GM23338 (cell line): ENCODE measurements around the gene ARHGEF17. TPM values are rescaled to one million over a fixed set of nuclear protein-coding genes. Genes with fewer than 3 reads are reported as not detected.

Experiments
- ATAC-seq: fragments of 200-7000 bp; cut with Tn5 transposase; 3 replicates; pipeline ENCODE4 v1.9.1; 2020
- DNase-seq: peaks from one replicate; pipeline ENCODE4 v3.0.0-alpha.2; 2015; ENCODE audit warnings: low spot score
- H2AFZ ChIP-seq: fragments of 200-600 bp; sonication (generic); 2 replicates; pipeline ENCODE4 v1.8.0; 2016; ENCODE audit warnings: antibody characterized with exemption, mild to moderate bottlenecking, moderate library complexity
- H3F3A ChIP-seq: fragments of 200-600 bp; sonication (generic); replicated peaks from 2 replicates; pipeline ENCODE4 v1.8.0; 2017; ENCODE audit warnings: antibody characterized with exemption, mixed run types, low read depth
- H3K27ac ChIP-seq: fragments of 200-600 bp; sonication (generic); 2 replicates; pipeline ENCODE4 v1.6.1; 2016; ENCODE audit warnings: low read depth
- H3K27me3 ChIP-seq: fragments of 200-600 bp; sonication (generic); 2 replicates; pipeline ENCODE4 v1.8.0; 2016; ENCODE audit warnings: mild to moderate bottlenecking, mixed run types, moderate library complexity; ENCODE audit not compliant: insufficient read depth
- H3K36me3 ChIP-seq: fragments of 200-600 bp; sonication (generic); 2 replicates; pipeline ENCODE4 v1.8.0; 2016; ENCODE audit warnings: mild to moderate bottlenecking; ENCODE audit not compliant: insufficient read depth
- H3K4me1 ChIP-seq: fragments of 200-600 bp; sonication (generic); 2 replicates; pipeline ENCODE4 v1.8.0; 2016; ENCODE audit warnings: mild to moderate bottlenecking, moderate library complexity; ENCODE audit not compliant: insufficient read depth
- H3K4me2 ChIP-seq: fragments of 200-600 bp; sonication (generic); 2 replicates; pipeline ENCODE4 v1.7.1; 2017; ENCODE audit warnings: mixed run types
- H3K4me3 ChIP-seq: fragments of 200-600 bp; sonication (generic); 2 replicates; pipeline ENCODE4 v1.6.1; 2016; ENCODE audit warnings: mixed run types
- H3K79me2 ChIP-seq: fragments of 200-600 bp; sonication (generic); replicated peaks from 2 replicates; pipeline ENCODE4 v1.8.0; 2017; ENCODE audit warnings: mild to moderate bottlenecking; ENCODE audit not compliant: insufficient read depth
- H3K9me2 ChIP-seq: fragments of 200-600 bp; sonication (generic); 2 replicates; pipeline ENCODE4 v1.8.0; 2017; ENCODE audit not compliant: insufficient read depth
- H4K20me1 ChIP-seq: fragments of 200-600 bp; sonication (generic); replicated peaks from 2 replicates; pipeline ENCODE4 v1.8.0; 2017; ENCODE audit warnings: mild to moderate bottlenecking; ENCODE audit not compliant: insufficient read depth
- H3K27ac Mint-ChIP-seq: 2 replicates; pipeline ENCODE4 v1.8.0; 2020; ENCODE audit warnings: inconsistent platforms, mild to moderate bottlenecking, moderate library complexity, mixed read lengths
- H3K27me3 Mint-ChIP-seq: 3 replicates; pipeline ENCODE4 v1.8.0; 2022; ENCODE audit warnings: low read depth, mild to moderate bottlenecking, moderate library complexity, mixed read lengths, inconsistent platforms; ENCODE audit not compliant: insufficient read depth, poor library complexity
- H3K36me3 Mint-ChIP-seq: 3 replicates; pipeline ENCODE4 v1.8.0; 2021; ENCODE audit warnings: low read depth, mild to moderate bottlenecking, inconsistent platforms, moderate library complexity, mixed read lengths
- H3K4me1 Mint-ChIP-seq: 3 replicates; pipeline ENCODE4 v1.8.0; 2020; ENCODE audit warnings: mild to moderate bottlenecking, inconsistent platforms, mixed read lengths
- H3K4me3 Mint-ChIP-seq: 3 replicates; pipeline ENCODE4 v1.8.0; 2021; ENCODE audit warnings: moderate library complexity, mild to moderate bottlenecking, inconsistent platforms, mixed read lengths
- H3K9me3 Mint-ChIP-seq: 3 replicates; pipeline ENCODE4 v1.8.0; 2020; ENCODE audit warnings: moderate library complexity, mild to moderate bottlenecking, inconsistent platforms, mixed read lengths
- CREB1 ChIP-seq: fragments of 250-450 bp; sonication (Bioruptor Pico); IDR thresholded peaks from 2 replicates; pipeline ENCODE4 v1.5.0; 2020; ENCODE audit warnings: low read depth, mild to moderate bottlenecking, moderate library complexity
- ETS1 ChIP-seq: IDR thresholded peaks from 2 replicates; pipeline ENCODE4 v1.6.1; 2016; ENCODE audit warnings: antibody characterized with exemption
- EZH2phosphoT487 ChIP-seq: fragments of 200-600 bp; sonication (generic); IDR thresholded peaks from one replicate; pipeline ENCODE4 v1.8.1; 2018; ENCODE audit warnings: antibody characterized with exemption; ENCODE audit not compliant: unreplicated experiment
- JUNB ChIP-seq: IDR thresholded peaks from one replicate; pipeline ENCODE4 v1.6.1; 2016; ENCODE audit warnings: antibody characterized with exemption; ENCODE audit not compliant: unreplicated experiment
- NANOG ChIP-seq: IDR thresholded peaks from 2 replicates; pipeline ENCODE4 v1.6.1; 2016; ENCODE audit warnings: antibody characterized with exemption, borderline replicate concordance
- POLR2AphosphoS5 ChIP-seq: IDR thresholded peaks from 2 replicates; pipeline ENCODE4 v1.6.1; 2016; ENCODE audit warnings: antibody characterized with exemption, low read depth
- ZNF114 ChIP-seq: fragments of 250-450 bp; sonication (Bioruptor Pico); IDR thresholded peaks from 2 replicates; pipeline ENCODE4 v1.5.0; 2020; ENCODE audit warnings: mild to moderate bottlenecking, moderate library complexity
- ZNF331 ChIP-seq: fragments of 250-450 bp; sonication (Bioruptor Pico); IDR thresholded peaks from 2 replicates; pipeline ENCODE4 v1.5.0; 2020; ENCODE audit warnings: low read depth, mild to moderate bottlenecking, moderate library complexity
- polyA plus RNA-seq: library from polyadenylated mRNA; unstranded; fragments of >200 nt; fragmentation: Nextera tagmentation; extraction: Ambion mirVana; gene quantifications from 2 replicates; pipeline ENCODE4 v1.2.1, GENCODE V29; 2016
- total RNA-seq: library from RNA; depleted of rRNA; stranded (reverse); fragments of >200 nt; shearing (Covaris generic); gene quantifications from 2 replicates; pipeline ENCODE4 v1.2.3, GENCODE V29; 2014
- TF ChIP-seq, protein P1 (sequence below): IDR thresholded peaks from one replicate; pipeline ENCODE4 v1.6.1; 2018; ENCODE audit warnings: antibody characterized with exemption; ENCODE audit not compliant: unreplicated experiment
- TF ChIP-seq, protein P2 (sequence below), 2 experiments: fragments of 200-600 bp in 1 of 2; sonication (generic) in 1 of 2; conservative IDR thresholded peaks; 2 replicates each; pipeline versions ENCODE4 v1.5.1 to v1.6.1; 2016 to 2017; ENCODE audit warnings: antibody characterized with exemption in 2 of 2, low read depth in 2 of 2, mild to moderate bottlenecking in 2 of 2, moderate library complexity in 1 of 2
- TF ChIP-seq, protein P3 (sequence below): fragments of 250-450 bp; sonication (Bioruptor Pico); IDR thresholded peaks from 2 replicates; pipeline ENCODE4 v1.5.0; 2020; ENCODE audit warnings: mild to moderate bottlenecking, moderate library complexity

ARHGEF17 gene
- total and polyA plus RNA-seq, 2 experiments from 2014 or later, result 2.9 to 15.0 TPM

DNA sequence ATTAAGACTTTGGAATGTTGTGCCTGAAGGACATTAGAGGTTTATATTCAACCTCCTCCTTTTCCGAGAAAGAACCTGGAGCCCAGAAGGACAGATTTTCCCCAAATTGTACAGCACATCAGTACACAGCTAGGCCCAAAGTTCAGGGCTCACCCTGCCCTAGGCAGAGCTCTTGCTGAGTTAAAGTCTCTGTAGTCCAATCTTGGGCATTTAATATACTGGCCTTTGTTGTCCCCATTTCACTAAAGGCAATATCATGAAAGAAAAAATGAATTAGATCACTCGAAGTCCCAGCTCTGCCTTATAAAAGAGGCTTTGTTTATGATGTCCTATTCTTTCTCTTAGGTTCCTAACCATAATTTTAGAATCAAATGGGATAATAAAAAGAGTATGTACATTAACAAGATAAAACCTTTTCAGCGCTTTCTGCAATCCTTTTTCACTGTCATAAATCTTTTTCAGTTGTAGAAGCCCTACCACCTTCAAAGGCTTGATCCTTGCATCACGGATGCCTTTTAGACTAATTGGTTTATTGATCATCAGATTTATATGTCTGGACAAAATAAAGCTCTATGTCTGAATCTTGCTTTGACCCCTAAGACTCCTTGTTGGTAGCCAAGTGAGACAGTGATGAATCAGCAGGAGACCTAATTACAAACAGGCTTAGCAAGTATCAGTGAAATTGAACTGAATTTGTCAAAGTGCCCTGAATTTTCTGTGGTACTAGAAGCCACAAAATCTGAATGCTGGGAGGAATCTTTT is 108.0 kb downstream of the ARHGEF17 start:
- no peak for DNase-seq
- no peaks in the 10 kb centered on the region for H3K9me3 Mint-ChIP-seq
- H3K27ac Mint-ChIP-seq, result no peak overlapping the region

More for the DNA sequence above, 108.0 kb downstream of the ARHGEF17 start:
- no peak overlapping the region for H3K4me3 ChIP-seq
- no peaks in the 10 kb centered on the region for H3F3A ChIP-seq
- no peaks in the 10 kb centered on the region for H3K9me2 ChIP-seq
- H2AFZ ChIP-seq, result no peak overlapping the region
- no peak overlapping the region for H3K4me3 Mint-ChIP-seq
- no peaks in the 10 kb centered on the region; the same call in 2 of the 3 replicates for H3K4me1 Mint-ChIP-seq
- TF ChIP-seq CREB1 (CRISPR knock-in tag) (no peak), ETS1 (no peak), ZNF114 (no peak), POLR2AphosphoS5 (no peak), ZNF331 (CRISPR knock-in tag) (no peak), NANOG (no peak), EZH2phosphoT487 (no peak), JUNB (no peak)
- TF ChIP-seq, protein P1, sequence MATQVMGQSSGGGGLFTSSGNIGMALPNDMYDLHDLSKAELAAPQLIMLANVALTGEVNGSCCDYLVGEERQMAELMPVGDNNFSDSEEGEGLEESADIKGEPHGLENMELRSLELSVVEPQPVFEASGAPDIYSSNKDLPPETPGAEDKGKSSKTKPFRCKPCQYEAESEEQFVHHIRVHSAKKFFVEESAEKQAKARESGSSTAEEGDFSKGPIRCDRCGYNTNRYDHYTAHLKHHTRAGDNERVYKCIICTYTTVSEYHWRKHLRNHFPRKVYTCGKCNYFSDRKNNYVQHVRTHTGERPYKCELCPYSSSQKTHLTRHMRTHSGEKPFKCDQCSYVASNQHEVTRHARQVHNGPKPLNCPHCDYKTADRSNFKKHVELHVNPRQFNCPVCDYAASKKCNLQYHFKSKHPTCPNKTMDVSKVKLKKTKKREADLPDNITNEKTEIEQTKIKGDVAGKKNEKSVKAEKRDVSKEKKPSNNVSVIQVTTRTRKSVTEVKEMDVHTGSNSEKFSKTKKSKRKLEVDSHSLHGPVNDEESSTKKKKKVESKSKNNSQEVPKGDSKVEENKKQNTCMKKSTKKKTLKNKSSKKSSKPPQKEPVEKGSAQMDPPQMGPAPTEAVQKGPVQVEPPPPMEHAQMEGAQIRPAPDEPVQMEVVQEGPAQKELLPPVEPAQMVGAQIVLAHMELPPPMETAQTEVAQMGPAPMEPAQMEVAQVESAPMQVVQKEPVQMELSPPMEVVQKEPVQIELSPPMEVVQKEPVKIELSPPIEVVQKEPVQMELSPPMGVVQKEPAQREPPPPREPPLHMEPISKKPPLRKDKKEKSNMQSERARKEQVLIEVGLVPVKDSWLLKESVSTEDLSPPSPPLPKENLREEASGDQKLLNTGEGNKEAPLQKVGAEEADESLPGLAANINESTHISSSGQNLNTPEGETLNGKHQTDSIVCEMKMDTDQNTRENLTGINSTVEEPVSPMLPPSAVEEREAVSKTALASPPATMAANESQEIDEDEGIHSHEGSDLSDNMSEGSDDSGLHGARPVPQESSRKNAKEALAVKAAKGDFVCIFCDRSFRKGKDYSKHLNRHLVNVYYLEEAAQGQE, result no peak
- TF ChIP-seq, protein P2, sequence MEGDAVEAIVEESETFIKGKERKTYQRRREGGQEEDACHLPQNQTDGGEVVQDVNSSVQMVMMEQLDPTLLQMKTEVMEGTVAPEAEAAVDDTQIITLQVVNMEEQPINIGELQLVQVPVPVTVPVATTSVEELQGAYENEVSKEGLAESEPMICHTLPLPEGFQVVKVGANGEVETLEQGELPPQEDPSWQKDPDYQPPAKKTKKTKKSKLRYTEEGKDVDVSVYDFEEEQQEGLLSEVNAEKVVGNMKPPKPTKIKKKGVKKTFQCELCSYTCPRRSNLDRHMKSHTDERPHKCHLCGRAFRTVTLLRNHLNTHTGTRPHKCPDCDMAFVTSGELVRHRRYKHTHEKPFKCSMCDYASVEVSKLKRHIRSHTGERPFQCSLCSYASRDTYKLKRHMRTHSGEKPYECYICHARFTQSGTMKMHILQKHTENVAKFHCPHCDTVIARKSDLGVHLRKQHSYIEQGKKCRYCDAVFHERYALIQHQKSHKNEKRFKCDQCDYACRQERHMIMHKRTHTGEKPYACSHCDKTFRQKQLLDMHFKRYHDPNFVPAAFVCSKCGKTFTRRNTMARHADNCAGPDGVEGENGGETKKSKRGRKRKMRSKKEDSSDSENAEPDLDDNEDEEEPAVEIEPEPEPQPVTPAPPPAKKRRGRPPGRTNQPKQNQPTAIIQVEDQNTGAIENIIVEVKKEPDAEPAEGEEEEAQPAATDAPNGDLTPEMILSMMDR (conservative IDR thresholded peaks at IDR 0.05; ENCODE audit: low read depth in 2 of 2), result no peak
- TF ChIP-seq, protein P3, sequence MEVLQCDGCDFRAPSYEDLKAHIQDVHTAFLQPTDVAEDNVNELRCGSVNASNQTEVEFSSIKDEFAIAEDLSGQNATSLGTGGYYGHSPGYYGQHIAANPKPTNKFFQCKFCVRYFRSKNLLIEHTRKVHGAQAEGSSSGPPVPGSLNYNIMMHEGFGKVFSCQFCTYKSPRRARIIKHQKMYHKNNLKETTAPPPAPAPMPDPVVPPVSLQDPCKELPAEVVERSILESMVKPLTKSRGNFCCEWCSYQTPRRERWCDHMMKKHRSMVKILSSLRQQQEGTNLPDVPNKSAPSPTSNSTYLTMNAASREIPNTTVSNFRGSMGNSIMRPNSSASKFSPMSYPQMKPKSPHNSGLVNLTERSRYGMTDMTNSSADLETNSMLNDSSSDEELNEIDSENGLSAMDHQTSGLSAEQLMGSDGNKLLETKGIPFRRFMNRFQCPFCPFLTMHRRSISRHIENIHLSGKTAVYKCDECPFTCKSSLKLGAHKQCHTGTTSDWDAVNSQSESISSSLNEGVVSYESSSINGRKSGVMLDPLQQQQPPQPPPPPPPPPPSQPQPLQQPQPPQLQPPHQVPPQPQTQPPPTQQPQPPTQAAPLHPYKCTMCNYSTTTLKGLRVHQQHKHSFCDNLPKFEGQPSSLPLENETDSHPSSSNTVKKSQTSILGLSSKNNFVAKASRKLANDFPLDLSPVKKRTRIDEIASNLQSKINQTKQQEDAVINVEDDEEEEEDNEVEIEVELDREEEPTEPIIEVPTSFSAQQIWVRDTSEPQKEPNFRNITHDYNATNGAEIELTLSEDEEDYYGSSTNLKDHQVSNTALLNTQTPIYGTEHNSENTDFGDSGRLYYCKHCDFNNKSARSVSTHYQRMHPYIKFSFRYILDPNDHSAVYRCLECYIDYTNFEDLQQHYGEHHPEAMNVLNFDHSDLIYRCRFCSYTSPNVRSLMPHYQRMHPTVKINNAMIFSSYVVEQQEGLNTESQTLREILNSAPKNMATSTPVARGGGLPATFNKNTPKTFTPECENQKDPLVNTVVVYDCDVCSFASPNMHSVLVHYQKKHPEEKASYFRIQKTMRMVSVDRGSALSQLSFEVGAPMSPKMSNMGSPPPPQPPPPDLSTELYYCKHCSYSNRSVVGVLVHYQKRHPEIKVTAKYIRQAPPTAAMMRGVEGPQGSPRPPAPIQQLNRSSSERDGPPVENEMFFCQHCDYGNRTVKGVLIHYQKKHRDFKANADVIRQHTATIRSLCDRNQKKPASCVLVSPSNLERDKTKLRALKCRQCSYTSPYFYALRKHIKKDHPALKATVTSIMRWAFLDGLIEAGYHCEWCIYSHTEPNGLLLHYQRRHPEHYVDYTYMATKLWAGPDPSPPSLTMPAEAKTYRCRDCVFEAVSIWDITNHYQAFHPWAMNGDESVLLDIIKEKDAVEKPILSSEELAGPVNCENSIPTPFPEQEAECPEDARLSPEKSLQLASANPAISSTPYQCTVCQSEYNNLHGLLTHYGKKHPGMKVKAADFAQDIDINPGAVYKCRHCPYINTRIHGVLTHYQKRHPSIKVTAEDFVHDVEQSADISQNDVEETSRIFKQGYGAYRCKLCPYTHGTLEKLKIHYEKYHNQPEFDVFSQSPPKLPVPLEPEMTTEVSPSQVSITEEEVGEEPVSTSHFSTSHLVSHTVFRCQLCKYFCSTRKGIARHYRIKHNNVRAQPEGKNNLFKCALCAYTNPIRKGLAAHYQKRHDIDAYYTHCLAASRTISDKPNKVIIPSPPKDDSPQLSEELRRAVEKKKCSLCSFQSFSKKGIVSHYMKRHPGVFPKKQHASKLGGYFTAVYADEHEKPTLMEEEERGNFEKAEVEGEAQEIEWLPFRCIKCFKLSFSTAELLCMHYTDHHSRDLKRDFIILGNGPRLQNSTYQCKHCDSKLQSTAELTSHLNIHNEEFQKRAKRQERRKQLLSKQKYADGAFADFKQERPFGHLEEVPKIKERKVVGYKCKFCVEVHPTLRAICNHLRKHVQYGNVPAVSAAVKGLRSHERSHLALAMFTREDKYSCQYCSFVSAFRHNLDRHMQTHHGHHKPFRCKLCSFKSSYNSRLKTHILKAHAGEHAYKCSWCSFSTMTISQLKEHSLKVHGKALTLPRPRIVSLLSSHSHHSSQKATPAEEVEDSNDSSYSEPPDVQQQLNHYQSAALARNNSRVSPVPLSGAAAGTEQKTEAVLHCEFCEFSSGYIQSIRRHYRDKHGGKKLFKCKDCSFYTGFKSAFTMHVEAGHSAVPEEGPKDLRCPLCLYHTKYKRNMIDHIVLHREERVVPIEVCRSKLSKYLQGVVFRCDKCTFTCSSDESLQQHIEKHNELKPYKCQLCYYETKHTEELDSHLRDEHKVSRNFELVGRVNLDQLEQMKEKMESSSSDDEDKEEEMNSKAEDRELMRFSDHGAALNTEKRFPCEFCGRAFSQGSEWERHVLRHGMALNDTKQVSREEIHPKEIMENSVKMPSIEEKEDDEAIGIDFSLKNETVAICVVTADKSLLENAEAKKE (CRISPR knock-in tag), result no peak
- no peaks in the 10 kb centered on the region for H3K79me2 ChIP-seq
- H3K27me3 ChIP-seq, result no peaks in the 10 kb centered on the region
- peaks cover 9% of the 10 kb centered on the region for H3K36me3 Mint-ChIP-seq
- H3K4me1 ChIP-seq, result no peaks in the 10 kb centered on the region
- H3K27ac ChIP-seq, result no peak overlapping the region
- ATAC-seq, result no peak
- no peak overlapping the region for H3K4me2 ChIP-seq
- H3K36me3 ChIP-seq, result no peaks in the 10 kb centered on the region
- H3K27me3 Mint-ChIP-seq, result peaks cover 2% of the 10 kb centered on the region
- H4K20me1 ChIP-seq, result no peaks in the 10 kb centered on the region; the same call in 1 of the 2 replicates
